K562 treated with DMSO at 1 percent for 24 hours (cell line): ENCODE data around the gene ZNF358. TPM values are rescaled to one million over a fixed set of nuclear protein-coding genes. Genes with fewer than 3 reads are reported as not detected.

Experiments
- total RNA-seq: library from RNA; unstranded; fragments of 300-600 nt; gene quantifications from 2 replicates; pipeline ENCODE4 v1.2.3, GENCODE V29; 2022; ENCODE audit warnings: low read depth; ENCODE audit not compliant: insufficient read depth

Gene ZNF358
- total RNA-seq = 46.9 and 54.4 TPM in 2 replicates

GRCh38 chr19:7515645-7516151, at the start of gene ZNF358:
ZNF358 (plus strand) TSS chr19:7516103; CDS start chr19:7519243, 3,140 bp downstream.

GRCh38 chr19:7488736-7489353, 27.1 kb upstream of the ZNF358 start, which contains the start of gene PEX11G:
PEX11G (minus strand) TSS chr19:7489035; CDS start chr19:7489010, 25 bp downstream.

GRCh38 chr19:7522072-7522922, 6.4 kb downstream of the ZNF358 start, which contains the start of gene MCOLN1:
MCOLN1 (plus strand) TSS chr19:7522624; CDS start chr19:7522751, 127 bp downstream.

GRCh38 chr19:7535047-7535997, 19.4 kb downstream of the ZNF358 start, which contains the start of gene PNPLA6:
PNPLA6 (plus strand) TSS chr19:7535717; CDS start chr19:7535789, 72 bp downstream.

Other genes starting within 250 kb of the ZNF358 start
- 1.2 and 2.0 TPM in 2 replicates for gene INSR, start 221.7 kb upstream of the ZNF358 start, total RNA-seq
- 41.8 and 42.7 TPM in 2 replicates for gene ARHGEF18, start 167.2 kb upstream of the ZNF358 start, total RNA-seq
- gene PEX11G, start 27.1 kb upstream of the ZNF358 start, total RNA-seq = 8.6 and 12.1 TPM in 2 replicates
- gene MCOLN1, start 6.5 kb downstream of the ZNF358 start, total RNA-seq = 28.1 and 29.2 TPM in 2 replicates
- gene PNPLA6, start 19.6 kb downstream of the ZNF358 start, total RNA-seq = 101 and 108 TPM in 2 replicates
- 3.4 and 3.8 TPM in 2 replicates for gene CAMSAP3, start 79.8 kb downstream of the ZNF358 start, total RNA-seq
- 108 and 119 TPM in 2 replicates for gene XAB2, start 113.4 kb downstream of the ZNF358 start, total RNA-seq
- 33.2 and 56.3 TPM in 2 replicates for gene PET100, start 113.7 kb downstream of the ZNF358 start, total RNA-seq
- gene PCP2, start 117.6 kb downstream of the ZNF358 start, total RNA-seq = 2.6 and 6.6 TPM in 2 replicates
- 209 and 241 TPM in 2 replicates for gene STXBP2, start 121.0 kb downstream of the ZNF358 start, total RNA-seq
- not detected in 2 replicates for gene RETN, start 152.9 kb downstream of the ZNF358 start, total RNA-seq
- 1.3 and 1.4 TPM in 2 replicates for gene MCEMP1, start 161.0 kb downstream of the ZNF358 start, total RNA-seq
- 175 and 188 TPM in 2 replicates for gene TRAPPC5, start 164.7 kb downstream of the ZNF358 start, total RNA-seq
- gene FCER2, start 186.0 kb downstream of the ZNF358 start, total RNA-seq = 0.70 and 0.95 TPM in 2 replicates
- gene CLEC4G, start 216.0 kb downstream of the ZNF358 start, total RNA-seq = not detected in 2 replicates
- not detected in 2 replicates for gene CD209, start 231.4 kb downstream of the ZNF358 start, total RNA-seq
- gene CLEC4M, start 247.1 kb downstream of the ZNF358 start, total RNA-seq = 0.54 TPM in 1 of 2 replicates, not detected in the other